ENCODE measurements around the gene ZDHHC12.

DNA sequence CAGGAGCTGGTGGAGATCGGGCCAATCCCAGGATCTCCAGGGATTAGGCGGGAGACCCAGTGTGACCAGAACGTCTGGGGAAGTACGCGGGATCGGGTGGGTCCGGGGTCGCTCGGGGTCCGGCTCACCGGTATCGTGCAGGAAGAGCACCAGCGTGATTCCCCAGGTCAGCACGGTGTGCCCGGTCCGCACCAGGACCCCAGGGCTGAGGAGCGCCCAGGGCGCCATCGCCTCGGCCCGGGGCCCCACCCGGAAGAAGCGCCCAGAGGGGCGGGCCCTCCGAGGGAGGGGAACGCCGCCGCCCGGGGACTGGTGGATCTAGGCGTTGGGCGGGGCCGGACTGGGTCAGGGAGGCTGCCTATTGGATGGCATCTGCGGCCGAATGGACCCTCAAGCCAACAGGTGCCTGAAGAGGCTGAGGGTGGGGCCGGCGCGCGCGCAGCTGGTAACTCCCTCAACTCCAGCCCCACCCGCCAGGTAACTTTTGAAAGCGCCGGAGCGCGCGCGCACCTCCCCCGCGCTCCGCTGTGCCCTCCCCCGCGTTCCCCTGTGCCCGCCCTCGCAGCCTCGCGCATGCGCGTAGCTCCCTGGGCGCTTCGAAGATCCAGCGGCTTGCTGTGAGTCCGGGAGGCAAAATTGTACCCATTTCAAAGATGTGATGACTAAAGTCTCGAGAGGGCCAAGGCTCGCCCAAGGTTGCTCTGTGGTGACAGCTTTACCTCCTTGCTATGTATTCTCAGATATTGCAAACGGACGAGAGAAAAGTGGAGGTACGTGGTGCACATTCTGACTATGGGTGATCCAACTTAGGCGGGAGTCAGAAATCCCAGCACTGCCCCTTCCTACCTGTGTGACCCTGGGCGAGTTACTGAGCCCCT, at the start of gene ZDHHC12:
- TF ChIP-seq, protein P1, sequence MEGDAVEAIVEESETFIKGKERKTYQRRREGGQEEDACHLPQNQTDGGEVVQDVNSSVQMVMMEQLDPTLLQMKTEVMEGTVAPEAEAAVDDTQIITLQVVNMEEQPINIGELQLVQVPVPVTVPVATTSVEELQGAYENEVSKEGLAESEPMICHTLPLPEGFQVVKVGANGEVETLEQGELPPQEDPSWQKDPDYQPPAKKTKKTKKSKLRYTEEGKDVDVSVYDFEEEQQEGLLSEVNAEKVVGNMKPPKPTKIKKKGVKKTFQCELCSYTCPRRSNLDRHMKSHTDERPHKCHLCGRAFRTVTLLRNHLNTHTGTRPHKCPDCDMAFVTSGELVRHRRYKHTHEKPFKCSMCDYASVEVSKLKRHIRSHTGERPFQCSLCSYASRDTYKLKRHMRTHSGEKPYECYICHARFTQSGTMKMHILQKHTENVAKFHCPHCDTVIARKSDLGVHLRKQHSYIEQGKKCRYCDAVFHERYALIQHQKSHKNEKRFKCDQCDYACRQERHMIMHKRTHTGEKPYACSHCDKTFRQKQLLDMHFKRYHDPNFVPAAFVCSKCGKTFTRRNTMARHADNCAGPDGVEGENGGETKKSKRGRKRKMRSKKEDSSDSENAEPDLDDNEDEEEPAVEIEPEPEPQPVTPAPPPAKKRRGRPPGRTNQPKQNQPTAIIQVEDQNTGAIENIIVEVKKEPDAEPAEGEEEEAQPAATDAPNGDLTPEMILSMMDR (IDR thresholded peaks at IDR 0.05) = no peak
- TF ChIP-seq POLR2A (IDR thresholded peaks at IDR 0.05) = no peak

Data from testis (tissue), 2 donors.